Adrenal gland (tissue), 5 donors: ENCODE measurements around the gene PLPPR4.

Source experiments
- POLR2A ChIP-seq, 2 donors: fragments of 450-650 bp; IDR thresholded peaks; one replicate each; pipeline ENCODE4 v1.6.1; 2017; ENCODE audit warnings: antibody characterized with exemption in 2 of 2, mild to moderate bottlenecking in 2 of 2, moderate library complexity in 1 of 2
- TF ChIP-seq, protein P1 (sequence below), 6 experiments: fragments of 450-650 bp in 4 of 6; fragments of 200-600 bp in 2 of 6; sonication (generic) in 1 of 6; IDR thresholded peaks; 1 replicate in 5 of 6; 2 replicates in 1 of 6; pipeline versions ENCODE4 v1.5.1 to v1.8.0; 2016 to 2021; ENCODE audit warnings: antibody characterized with exemption in 6 of 6, mild to moderate bottlenecking in 2 of 6, moderate library complexity in 1 of 6
- donor health status: DM: no; HTN: no; CAD: no.

DNA sequence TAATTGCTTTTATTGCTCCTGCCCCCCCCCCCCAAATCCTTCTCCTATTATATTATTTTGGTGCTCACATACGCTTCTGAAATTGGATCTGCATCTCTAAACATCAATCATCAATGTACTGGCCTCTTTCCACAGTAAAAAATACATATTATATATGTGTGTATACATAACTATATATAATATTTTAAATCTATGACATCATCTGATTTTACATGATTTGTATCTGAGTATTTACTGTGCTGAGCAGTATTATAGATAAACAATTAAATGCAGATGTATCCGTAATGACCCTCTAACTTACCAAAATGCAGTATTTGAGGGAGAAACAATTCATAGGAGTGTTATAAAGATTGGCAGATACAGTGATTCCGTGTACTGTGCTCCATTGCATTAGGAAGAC is 832 bp downstream of the PLPPR4 start:
- TF ChIP-seq, protein P1, sequence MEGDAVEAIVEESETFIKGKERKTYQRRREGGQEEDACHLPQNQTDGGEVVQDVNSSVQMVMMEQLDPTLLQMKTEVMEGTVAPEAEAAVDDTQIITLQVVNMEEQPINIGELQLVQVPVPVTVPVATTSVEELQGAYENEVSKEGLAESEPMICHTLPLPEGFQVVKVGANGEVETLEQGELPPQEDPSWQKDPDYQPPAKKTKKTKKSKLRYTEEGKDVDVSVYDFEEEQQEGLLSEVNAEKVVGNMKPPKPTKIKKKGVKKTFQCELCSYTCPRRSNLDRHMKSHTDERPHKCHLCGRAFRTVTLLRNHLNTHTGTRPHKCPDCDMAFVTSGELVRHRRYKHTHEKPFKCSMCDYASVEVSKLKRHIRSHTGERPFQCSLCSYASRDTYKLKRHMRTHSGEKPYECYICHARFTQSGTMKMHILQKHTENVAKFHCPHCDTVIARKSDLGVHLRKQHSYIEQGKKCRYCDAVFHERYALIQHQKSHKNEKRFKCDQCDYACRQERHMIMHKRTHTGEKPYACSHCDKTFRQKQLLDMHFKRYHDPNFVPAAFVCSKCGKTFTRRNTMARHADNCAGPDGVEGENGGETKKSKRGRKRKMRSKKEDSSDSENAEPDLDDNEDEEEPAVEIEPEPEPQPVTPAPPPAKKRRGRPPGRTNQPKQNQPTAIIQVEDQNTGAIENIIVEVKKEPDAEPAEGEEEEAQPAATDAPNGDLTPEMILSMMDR (IDR thresholded peaks at IDR 0.05) = no peak
- TF ChIP-seq POLR2A (IDR thresholded peaks at IDR 0.05) = no peak
